Fibroblast of the aortic adventitia (primary cell): ENCODE data around the gene ADGRF5. TPM values are rescaled to one million over a fixed set of nuclear protein-coding genes. Genes with fewer than 3 reads are reported as not detected.

Source experiments
- DNase-seq: peaks from one replicate; pipeline ENCODE4 v3.0.0-alpha.2; 2010; ENCODE audit warnings: low read depth
- H3K4me3 ChIP-seq: 2 replicates; pipeline ENCODE4 v1.5.1; 2011; ENCODE audit warnings: low read depth, mild to moderate bottlenecking, control low read depth, low read length, moderate library complexity
- total RNA-seq: library from RNA; depleted of rRNA; stranded (reverse); fragments of >200 nt; gene quantifications from 2 replicates; pipeline ENCODE4 v1.2.3, GENCODE V29; 2012; ENCODE audit warnings: low replicate concordance
- TF ChIP-seq, protein P1 (sequence below): IDR thresholded peaks from 2 replicates; pipeline ENCODE4 v1.5.1; 2011; ENCODE audit warnings: mild to moderate bottlenecking, low read length, control low read depth, inconsistent platforms; ENCODE audit not compliant: insufficient read depth

The ADGRF5 gene, protein sequence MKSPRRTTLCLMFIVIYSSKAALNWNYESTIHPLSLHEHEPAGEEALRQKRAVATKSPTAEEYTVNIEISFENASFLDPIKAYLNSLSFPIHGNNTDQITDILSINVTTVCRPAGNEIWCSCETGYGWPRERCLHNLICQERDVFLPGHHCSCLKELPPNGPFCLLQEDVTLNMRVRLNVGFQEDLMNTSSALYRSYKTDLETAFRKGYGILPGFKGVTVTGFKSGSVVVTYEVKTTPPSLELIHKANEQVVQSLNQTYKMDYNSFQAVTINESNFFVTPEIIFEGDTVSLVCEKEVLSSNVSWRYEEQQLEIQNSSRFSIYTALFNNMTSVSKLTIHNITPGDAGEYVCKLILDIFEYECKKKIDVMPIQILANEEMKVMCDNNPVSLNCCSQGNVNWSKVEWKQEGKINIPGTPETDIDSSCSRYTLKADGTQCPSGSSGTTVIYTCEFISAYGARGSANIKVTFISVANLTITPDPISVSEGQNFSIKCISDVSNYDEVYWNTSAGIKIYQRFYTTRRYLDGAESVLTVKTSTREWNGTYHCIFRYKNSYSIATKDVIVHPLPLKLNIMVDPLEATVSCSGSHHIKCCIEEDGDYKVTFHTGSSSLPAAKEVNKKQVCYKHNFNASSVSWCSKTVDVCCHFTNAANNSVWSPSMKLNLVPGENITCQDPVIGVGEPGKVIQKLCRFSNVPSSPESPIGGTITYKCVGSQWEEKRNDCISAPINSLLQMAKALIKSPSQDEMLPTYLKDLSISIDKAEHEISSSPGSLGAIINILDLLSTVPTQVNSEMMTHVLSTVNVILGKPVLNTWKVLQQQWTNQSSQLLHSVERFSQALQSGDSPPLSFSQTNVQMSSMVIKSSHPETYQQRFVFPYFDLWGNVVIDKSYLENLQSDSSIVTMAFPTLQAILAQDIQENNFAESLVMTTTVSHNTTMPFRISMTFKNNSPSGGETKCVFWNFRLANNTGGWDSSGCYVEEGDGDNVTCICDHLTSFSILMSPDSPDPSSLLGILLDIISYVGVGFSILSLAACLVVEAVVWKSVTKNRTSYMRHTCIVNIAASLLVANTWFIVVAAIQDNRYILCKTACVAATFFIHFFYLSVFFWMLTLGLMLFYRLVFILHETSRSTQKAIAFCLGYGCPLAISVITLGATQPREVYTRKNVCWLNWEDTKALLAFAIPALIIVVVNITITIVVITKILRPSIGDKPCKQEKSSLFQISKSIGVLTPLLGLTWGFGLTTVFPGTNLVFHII (N-terminal part only)
- under 0.01 and 15.9 TPM in 2 replicates for total RNA-seq

DNA sequence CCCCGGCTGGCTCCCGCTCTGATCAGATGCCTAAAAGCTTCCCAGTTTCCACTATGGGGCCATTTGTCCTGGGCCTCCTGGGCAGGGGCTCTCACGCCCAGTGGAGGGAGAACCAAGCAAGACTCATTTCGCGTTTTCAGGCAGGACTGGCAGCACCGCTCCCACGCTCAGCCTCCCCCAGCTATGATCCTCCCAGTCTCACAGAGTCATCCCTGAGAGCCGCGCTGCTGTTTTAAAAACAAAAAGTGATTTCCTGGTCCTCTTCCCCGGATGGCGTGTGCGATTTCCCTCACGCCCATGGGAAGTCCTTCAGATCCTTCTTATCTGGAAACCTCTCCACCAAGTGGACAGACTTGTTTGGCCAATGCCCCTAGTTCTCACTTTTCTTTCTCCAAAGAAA, at the start of gene ADGRF5:
Gene ADGRF5 (minus strand): TSS at position 208 of the 400 bp plus-strand sequence. CDS start 15,176 bp downstream, outside the sequence.
- no peak for DNase-seq
- no peak within 1 kb of the TSS for H3K4me3 ChIP-seq
- TF ChIP-seq, protein P1, sequence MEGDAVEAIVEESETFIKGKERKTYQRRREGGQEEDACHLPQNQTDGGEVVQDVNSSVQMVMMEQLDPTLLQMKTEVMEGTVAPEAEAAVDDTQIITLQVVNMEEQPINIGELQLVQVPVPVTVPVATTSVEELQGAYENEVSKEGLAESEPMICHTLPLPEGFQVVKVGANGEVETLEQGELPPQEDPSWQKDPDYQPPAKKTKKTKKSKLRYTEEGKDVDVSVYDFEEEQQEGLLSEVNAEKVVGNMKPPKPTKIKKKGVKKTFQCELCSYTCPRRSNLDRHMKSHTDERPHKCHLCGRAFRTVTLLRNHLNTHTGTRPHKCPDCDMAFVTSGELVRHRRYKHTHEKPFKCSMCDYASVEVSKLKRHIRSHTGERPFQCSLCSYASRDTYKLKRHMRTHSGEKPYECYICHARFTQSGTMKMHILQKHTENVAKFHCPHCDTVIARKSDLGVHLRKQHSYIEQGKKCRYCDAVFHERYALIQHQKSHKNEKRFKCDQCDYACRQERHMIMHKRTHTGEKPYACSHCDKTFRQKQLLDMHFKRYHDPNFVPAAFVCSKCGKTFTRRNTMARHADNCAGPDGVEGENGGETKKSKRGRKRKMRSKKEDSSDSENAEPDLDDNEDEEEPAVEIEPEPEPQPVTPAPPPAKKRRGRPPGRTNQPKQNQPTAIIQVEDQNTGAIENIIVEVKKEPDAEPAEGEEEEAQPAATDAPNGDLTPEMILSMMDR = no peak

- TF ChIP-seq, protein P1 = no peak
- no peak overlapping the region for H3K4me3 ChIP-seq
- no peak for DNase-seq
These were observed 47.5 kb upstream of the ADGRF5 start for GRCh38 chr6:46969206-46969605.

DNA sequence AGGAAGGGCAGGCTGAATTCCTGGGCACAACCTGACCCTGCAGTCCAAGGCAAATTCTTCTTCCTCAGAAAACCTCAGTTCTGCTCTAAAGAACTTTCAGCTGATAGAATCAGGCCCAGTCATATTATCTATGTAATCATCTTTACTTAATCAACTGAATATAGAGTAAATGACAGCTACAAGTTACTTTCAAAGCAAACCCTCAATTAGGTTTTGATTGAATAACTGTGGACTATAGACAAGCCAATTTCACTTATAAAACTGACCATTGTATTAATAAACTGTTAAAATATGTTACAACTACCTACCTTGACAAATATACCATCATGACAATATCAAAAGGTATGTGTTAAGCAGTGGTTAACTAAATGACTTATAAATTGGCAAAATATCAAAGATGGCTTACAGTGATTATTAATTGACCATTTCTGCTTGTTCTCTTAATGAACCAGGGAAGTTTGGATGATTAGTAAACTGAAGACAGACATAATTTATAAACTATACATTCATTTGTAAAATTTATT, 46.1 kb upstream of the ADGRF5 start:
- TF ChIP-seq, protein P1 = no peak
- DNase-seq = no peak
- no peak overlapping the region for H3K4me3 ChIP-seq

DNA sequence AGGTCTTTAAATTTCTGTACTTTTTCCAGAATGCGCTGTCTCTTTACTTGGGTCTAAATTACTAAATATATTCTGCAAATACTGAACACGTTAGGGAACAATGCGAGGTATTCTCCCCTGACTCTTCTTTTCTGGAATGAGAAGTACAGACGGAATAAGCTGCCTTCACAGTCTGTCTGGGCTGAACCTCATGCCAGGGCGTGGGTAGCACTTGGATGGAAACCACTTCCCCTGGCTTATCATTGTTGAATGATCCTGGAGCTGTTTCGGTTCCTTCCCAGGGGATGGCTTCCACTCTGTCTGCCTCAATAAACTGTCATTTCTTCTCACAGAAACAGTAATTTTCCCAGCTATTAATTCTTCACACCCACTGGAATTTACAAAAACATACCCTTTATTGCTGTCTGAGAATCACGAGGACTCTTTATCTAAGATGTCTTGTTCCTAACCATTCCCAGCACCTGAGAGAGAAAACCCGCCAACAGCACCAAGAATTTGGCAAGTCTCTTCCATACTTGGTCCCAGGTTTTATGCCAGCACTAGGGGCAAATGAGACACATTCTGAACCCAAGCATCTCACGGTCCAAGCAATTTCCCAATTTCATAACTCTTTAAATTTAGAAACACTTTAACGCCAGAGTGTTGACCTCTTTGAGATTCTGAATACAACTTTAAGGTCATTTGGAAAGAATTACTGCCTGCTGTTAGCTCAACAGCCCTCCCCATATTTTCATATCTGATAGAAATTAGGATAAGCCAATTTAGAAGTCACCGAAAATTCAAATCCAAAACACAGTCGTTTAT, 43.2 kb upstream of the ADGRF5 start:
- peak; percentile 41 for DNase-seq
- no peak overlapping the region for H3K4me3 ChIP-seq
- TF ChIP-seq, protein P1 = no peak

- peak; percentile 63 for DNase-seq
- H3K4me3 ChIP-seq = no peak overlapping the region
- TF ChIP-seq, protein P1 = no peak
These were observed 41.9 kb upstream of the ADGRF5 start for GRCh38 chr6:46963626-46964025.
